GM18951 (cell line): ENCODE data around the gene NR2F1-AS1.
"Not testable (repeated sequence)": the region's sequence is repeated elsewhere in the genome, so short reads cannot be mapped to it uniquely, and the experiment has no call there.

Source experiments
- POLR2A ChIP-seq: IDR thresholded peaks from 4 replicates; pipeline ENCODE4 v1.6.1; 2011; ENCODE audit warnings: mild to moderate bottlenecking; ENCODE audit not compliant: insufficient read length, insufficient read depth; ENCODE audit errors: extremely low read depth
- in situ Hi-C: fragments of 300-500 bp; cut with MboI; formaldehyde crosslinking; loops from one replicate; pipeline ENCODE4 v1.12.0; 2022; ENCODE audit warnings: low sequenced_read_pairs, mixed read lengths, inconsistent platforms; ENCODE audit not compliant: unreplicated experiment

The NR2F1-AS1 gene

GRCh38 chr5:93395010-93395409, 186.0 kb downstream of the NR2F1-AS1 start:
- TF ChIP-seq POLR2A, result no peak
- in situ Hi-C loops, result no loop called here

GRCh38 chr5:93394301-93394700, 186.7 kb downstream of the NR2F1-AS1 start:
- in situ Hi-C loops, result no loop called here
- no peak for TF ChIP-seq POLR2A

- in situ Hi-C loops, result not testable (repeated sequence)
These were observed 189.8 kb downstream of the NR2F1-AS1 start for GRCh38 chr5:93391169-93391568.

GRCh38 chr5:93385655-93386054, 195.4 kb downstream of the NR2F1-AS1 start:
- TF ChIP-seq POLR2A, result no peak
- in situ Hi-C loops, result no loop called here

GRCh38 chr5:93384995-93385394, 196.0 kb downstream of the NR2F1-AS1 start:
- no peak for TF ChIP-seq POLR2A
- in situ Hi-C loops, result no loop called here

GRCh38 chr5:93384026-93384425, 197.0 kb downstream of the NR2F1-AS1 start:
- in situ Hi-C loops, result no loop called here
- no peak for TF ChIP-seq POLR2A

- TF ChIP-seq POLR2A, result no peak
- in situ Hi-C loops, result no loop called here
These were observed 198.7 kb downstream of the NR2F1-AS1 start for GRCh38 chr5:93382188-93382825.

GRCh38 chr5:93381057-93381456, 200.0 kb downstream of the NR2F1-AS1 start:
- in situ Hi-C loops, result no loop called here
- no peak for TF ChIP-seq POLR2A

GRCh38 chr5:93378073-93378472, 202.9 kb downstream of the NR2F1-AS1 start:
- TF ChIP-seq POLR2A, result no peak
- in situ Hi-C loops, result no loop called here

GRCh38 chr5:93371893-93372292, 209.1 kb downstream of the NR2F1-AS1 start:
- no peak for TF ChIP-seq POLR2A
- in situ Hi-C loops, result no loop called here

- no peak for TF ChIP-seq POLR2A
- in situ Hi-C loops, result no loop called here
These were observed 216.6 kb downstream of the NR2F1-AS1 start for GRCh38 chr5:93364378-93364777.

- in situ Hi-C loops, result no loop called here
- TF ChIP-seq POLR2A, result no peak
These were observed 220.5 kb downstream of the NR2F1-AS1 start for GRCh38 chr5:93360436-93361088.

- in situ Hi-C loops, result no loop called here
These were observed 221.1 kb downstream of the NR2F1-AS1 start for GRCh38 chr5:93359960-93360305.

More at GRCh38 chr5:93359960-93360305, 221.1 kb downstream of the NR2F1-AS1 start:
- TF ChIP-seq POLR2A, result no peak
